HG02623 (cell line): ENCODE data around the gene HDHD5.
"Not testable (repeated sequence)": the region's sequence is repeated elsewhere in the genome, so short reads cannot be mapped to it uniquely, and the experiment has no call there.

Source experiments
- ATAC-seq: cut with Tn5 transposase; IDR thresholded peaks from one replicate; pipeline ENCODE4 v1.9.1; 2021; ENCODE audit warnings: moderate library complexity; ENCODE audit not compliant: unreplicated experiment

The HDHD5 gene

DNA sequence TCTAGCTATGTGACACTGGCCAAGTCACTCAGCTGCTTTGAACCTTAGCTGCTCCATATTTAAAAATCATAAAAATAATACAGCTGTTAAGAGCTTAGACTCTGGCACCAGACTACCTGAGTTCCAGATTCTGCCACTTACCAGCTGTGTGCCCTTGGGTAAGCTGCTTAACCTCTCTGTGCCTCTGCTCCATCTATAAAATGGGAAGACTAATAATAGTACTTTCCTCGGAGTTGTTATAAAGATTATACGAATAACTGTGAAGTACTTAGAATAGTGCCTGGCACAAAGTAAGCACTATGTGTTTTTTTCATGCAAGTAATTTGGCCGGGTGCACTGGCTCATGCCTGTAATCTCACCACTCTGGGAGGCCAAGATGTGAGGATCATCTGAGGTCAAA is 1.4 kb downstream of the HDHD5 start:
- ATAC-seq: no peak

DNA sequence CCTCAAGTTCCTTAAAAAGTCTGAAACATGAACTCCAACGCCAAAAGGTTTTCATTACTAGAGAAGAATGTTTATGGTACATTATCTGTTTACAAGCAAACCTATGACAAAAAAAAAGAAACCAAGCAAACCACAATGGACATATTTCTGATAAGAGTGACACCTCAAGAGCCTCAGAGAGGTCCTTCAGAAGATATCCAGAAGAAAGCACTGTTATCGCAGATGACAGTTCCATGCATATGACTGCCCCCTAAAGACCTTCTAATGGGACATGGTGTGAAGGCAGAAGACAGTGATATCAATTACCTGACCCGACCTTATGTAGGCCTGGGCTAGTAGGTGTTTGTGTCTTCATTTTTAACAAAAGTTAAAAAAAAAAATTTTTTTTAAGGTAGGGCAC is 3.1 kb downstream of the HDHD5 start:
- no peak for ATAC-seq

DNA sequence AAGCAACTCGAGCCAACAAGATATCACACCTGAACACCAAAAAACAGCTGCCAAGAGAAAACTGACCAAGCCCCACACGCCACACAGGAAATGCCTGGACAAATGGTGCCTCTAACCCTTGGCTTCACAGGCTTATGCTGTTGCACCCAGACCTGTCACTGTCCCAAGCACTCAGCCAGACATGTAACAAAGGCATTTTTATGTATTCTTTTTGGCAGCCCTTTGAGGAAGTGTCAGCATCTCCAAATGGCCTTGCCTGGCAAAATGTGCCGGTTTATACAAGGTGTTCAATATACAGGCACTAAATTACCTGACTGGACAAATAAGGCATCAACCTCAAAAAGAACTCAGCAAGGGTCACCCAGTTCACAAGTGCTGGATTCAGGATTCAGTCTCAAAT is 6.1 kb downstream of the HDHD5 start:
- ATAC-seq: no peak

DNA sequence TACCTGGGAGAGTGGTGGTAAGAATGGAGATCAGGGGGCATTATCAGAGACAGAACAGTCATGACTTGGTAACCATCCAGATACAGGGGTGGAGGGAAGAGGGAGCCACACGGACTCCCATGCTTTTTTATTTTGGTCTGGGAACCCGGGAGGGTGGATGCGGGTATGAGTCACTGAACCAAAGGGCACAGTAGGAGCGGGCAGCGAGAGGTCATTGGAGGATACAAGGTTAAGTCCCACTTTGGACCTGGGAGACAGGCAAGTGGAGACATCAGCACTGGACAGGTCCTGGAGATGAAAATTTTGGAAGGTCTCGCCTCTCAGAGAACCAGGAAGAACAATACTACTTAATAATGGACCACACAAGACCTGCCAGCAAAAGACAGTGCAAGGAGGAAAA is 6.7 kb downstream of the HDHD5 start:
- no peak for ATAC-seq

DNA sequence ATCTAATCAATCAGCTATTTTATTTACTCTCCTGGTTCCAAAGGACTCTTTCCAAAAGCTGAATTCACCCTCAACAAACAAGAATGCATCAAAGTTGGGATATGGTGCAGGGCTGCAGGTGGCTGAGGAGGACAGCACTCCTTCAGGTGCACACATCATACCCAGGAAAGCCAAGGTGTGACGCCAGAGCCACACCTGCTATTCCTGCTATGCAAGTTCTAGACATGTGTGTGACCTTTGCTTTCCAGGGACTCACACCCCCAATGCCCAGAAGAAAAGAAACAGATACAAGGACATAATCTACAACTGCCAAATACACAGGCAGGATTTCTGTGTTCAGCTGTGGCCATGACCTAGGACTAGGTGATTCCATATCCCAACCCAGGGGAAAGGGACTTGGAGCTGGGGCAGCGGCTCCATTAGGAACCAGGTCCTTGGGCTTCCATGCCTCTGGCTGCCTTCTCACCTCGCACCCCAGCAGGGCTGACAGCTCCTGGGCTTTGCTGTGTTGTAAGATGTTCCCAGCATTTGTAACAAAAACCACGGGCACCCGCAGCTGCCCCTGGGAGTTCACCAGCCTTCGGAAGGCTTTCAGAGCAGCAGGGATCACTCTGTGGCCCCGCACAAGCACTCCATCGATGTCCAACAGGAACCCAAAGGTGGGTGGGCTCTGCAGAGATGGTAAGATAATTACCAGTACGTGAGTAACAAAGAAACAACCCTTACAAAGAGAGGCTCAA is 9.8 kb downstream of the HDHD5 start:
- no peak for ATAC-seq

DNA sequence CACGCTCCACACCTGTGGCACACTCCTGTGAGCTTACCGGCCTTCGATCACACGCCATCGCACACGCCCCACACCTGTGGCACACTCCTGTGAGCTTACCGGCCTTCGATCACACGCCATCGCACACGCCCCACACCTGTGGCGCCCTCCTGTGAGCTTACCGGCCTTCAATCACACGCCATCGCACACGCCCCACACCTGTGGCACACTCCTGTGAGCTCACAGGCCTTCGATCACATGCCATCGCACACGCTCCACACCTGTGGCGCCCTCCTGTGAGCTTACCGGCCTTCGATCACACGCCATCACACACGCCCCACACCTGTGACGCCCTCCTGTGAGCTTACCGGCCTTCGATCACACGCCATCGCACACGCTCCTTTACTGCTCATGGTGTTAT is 11.6 kb downstream of the HDHD5 start:
- not testable (repeated sequence) for ATAC-seq

DNA sequence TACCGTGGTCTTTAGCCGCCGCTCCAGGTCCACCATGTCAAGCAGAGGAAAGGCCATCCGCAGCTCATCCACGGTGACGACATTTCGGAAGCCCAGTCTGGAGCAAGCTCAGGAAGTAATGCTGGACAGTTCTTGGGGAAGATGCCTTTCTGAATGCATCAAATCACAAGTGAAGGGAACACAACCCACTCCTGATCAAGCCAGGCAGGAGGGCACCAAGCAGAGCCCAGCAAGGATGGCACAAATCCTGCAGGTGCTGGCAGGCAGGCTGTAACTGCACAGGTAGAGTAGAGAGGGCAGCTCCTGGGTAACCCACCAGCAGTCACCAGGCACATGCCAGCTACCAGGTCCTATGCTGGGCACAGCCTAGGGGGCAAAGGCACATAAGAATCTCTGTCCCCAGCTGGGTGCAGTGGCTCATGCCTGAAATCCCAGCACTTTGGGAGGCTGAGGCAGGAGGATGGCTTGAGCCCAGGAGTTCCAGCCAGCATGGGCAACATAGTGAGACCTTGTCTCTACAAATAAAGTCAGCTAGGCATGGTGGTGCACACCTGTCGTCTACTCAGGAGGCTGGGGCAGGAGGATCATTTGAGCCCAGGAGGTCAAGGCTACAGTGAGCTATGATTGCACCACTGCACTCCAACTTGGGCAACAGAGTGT is 13.9 kb downstream of the HDHD5 start:
- no peak for ATAC-seq

DNA sequence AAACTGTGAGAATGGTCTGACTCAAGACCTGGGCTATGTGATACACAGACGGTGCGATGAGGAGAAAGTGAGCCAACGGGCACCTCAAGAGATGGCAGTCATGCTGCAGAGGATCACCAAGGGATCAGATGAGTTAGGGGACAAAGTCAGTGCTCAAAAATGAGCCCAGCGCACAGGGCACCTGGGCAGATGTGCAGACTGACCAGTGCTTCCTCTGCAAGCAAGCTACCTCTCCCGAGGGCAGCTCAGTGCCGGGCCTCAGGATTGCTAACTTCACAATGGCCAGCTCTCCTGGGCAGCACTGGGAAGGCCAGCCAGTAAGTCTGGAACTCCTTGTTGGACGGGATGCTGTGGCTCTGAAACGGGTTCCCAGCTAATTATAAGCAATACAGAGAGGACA is 15.3 kb downstream of the HDHD5 start:
- ATAC-seq: no peak

DNA sequence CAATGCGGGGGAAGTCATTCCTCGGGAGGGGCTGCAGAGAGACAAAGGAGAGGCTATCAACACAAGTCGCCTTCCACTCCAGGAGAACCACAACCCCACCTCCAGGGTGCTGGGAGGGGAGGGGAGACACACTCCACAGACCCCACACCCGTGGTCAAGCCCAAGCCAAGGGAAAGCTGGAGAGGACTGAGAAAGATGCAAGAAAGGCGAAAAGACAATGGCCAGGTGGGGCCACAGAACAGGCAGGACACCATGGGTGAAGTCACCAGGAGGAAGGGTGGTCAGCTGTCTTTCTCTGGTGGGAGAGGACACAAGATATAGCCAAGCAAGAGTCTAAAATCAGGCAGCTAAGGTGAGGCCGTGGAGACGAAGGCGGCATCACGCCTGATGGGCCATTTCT is 16.0 kb downstream of the HDHD5 start:
- ATAC-seq: no peak

DNA sequence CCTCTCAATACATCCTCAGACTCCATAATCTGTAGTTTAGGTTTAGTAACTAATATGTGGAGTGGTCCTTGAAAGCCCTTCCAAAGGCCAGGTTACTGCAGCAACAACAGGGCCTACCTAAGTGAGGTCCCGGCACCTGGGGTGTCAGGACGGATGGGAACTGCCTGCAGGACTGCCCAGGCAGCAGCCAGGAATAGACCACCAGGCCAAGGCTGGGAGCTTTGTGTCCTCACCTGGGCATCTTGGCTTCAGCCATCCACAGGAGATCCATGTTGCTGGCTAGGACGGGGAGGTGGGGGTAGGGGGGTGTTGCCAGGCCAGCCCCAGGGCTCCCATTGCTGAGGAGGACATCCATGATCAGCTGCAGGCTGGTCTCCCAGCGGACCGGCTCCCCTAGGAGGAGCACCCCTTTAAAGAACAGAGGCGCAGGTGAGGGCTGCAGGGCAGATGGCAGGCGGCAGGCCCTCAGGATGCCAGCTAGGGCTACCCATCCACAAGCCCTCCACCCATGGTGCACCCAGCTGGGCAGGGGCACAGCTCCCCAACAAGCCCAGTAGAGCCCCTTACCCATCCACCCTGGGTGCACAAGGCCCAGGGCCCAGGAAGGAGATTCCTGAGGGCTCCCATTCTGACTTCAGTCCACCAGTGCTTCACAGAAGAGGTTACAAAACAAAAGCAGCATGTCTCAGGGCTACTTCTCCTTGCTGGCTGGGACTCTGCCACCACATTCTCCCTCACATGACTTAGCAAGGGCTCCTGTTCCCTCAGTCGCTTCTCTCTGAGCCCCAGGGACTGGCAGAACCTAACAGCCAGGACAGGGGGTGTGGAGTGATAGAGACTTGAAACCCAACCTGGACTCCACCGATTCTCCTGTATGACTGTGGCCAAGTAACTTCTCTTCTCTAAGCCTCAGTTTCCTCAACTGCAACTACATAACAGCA is 18.0 kb downstream of the HDHD5 start:
- no peak for ATAC-seq

DNA sequence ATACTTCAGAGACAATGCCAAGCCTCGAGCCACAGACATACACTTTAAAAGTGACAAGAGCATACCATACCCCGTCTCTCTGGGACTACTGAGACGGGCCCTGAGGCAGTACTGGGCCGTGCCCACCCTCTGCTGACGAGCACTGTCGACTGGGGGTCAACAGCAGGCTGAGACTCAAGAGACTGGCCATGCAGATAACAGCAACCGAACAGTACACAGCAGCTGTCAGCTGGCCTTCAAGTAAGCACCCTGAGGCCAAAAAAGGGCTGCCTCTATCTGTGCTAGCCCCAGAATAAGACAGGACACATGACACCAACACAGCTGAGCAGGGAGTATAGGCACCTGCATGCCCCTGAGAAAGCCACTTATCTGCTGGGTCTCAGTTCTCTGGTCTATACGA is 19.1 kb downstream of the HDHD5 start:
- no peak for ATAC-seq

DNA sequence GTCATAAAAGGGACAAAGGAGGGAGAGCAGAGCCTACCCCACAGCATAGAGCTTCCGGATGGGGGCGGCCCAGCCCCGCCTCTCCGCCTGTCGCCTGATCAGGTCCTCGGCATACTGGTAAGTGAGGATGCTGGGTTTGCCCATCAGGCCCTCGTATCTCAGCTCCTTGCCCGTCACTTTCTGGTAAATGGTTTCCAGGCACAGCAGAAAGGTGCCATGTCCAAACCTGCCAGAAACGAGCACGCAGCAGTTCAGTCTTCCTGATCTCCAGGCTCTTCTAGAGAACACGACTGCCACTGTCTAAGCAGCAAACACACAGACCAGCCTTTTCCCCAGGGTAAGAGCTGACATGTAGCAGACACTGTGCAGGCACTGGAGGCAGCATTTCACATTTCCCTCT is 20.6 kb downstream of the HDHD5 start:
- ATAC-seq: no peak

DNA sequence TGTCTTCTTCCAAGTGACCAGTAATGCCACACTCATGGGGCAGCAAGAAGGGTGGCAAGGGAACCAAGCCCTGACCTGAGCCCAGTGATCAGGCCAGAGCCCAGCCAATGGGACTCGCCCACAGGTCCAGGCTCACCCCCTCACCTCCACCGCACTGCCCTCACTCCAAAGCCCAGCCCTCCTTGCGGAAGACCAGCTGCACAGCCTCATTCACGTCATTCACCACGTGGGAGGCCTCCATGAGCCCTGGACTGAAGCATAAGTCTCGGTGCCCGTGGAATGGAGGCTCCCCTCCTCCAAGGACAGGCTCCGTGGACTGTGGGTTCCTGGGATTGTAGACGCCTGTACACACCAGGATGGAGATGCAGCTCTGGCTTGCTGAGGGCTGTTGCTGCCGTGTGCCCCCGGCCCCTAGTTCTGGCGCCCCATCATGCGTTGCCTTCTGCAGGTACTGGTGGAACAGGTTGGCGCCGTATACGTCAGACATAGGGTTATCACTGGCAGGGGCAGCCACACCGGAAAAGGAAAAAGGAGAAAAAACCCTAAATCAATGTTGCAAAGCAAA is 21.1 kb downstream of the HDHD5 start:
- ATAC-seq: no peak

DNA sequence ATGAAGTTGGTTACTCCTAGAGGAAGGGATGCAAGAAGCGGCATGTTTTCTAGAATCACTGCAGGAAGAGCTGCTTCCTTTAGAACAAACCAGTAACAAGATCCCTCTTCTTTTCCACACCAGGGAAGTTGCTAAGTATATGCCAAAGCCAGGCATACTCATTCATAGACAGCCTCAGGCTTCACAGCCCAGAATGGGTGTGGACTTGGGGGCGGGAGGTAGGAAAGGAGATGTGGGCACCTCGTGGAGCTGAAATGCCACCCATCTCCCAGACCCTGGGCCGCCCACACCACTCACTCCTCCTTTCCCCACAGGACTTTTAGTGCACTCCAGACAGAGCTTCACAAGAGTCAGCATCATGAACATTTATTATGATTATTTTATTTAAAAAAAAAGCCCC is 21.9 kb downstream of the HDHD5 start:
- no peak for ATAC-seq

DNA sequence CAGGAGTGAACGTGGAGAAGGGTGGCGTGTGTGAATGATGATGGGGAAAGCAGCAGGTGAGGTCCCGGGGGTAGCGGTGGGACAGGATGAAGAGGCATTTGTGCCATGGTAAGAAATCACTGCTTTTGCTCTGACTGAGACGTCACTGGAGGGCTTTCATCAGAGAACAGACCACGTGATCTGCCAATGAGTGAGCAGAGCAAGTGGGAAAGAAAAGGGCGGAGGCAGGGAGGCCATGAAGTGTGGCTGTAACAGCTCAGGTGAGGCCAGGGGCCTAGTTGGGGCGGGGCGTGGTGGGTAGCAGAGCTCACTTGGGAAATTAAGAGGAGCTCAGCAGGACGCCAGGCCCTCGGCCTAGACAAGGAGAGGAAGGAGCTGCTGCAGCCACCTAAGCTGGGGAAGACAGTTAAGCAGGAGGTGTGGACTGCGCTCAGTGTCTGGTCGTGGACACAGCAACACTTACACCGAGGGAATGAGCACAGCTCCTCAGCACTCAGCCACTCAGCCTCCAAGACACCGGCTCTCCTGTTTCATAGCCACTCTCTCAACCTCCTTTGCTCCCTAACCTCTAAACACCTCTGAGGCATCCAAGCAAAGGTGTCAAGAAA is 23.8 kb downstream of the HDHD5 start:
- ATAC-seq: no peak

DNA sequence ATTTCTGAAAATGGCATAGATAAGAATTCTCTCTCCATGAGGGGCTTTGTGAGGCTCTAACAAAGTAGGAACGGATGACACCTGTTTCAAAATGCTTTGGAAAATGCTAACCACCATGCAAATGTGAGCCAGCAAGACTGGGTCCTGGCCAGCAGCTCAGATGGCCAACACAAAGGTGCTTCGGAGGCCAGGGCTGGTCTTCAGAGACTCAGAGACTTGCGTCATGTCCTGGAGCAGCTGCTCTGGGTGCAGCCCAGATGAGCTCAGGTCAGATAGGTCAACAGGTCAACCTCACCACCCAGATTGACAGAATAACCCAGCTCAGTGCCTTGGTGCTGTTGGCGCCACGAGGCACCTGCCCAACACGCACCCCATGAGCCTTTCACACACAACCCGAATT is 25.9 kb downstream of the HDHD5 start:
- no peak for ATAC-seq

DNA sequence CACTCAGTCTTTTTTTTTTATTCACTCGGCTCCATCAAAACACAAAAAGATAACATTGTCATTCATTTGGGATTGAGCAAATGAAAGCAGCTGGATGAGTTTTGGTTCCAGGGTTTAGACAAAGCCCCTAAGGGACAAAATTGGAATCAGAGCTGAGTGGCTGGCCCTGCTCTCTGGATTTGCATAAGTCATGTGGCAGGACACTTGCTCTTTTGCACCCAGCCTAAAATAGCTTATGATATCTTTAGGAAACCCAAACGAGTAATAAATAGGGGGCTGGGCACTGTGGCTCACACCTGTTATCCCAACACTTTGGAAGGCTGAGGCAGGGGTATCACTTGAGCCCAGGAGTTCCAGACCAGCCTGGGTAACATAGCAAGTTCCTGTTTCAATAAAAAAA is 27.0 kb downstream of the HDHD5 start:
- ATAC-seq: no peak

DNA sequence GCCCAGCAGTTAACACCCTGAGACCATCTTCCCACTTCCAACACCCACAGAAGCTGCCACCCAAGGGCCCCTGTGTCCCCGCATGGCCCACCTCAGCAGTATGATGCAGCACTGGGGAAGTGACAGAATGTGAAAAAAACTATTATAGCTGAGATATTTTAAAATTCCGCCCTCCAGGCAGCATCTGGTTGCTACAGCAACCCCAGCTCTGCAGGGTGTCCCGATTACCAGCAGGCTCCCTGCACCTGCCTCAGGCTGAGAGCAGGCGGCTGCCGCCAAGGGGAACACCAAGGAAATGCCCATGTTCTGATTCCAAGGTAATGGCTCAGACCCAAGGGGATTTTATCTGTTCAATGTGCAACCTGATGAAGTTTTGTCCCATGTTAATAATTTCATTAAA is 27.4 kb downstream of the HDHD5 start:
- no peak for ATAC-seq

DNA sequence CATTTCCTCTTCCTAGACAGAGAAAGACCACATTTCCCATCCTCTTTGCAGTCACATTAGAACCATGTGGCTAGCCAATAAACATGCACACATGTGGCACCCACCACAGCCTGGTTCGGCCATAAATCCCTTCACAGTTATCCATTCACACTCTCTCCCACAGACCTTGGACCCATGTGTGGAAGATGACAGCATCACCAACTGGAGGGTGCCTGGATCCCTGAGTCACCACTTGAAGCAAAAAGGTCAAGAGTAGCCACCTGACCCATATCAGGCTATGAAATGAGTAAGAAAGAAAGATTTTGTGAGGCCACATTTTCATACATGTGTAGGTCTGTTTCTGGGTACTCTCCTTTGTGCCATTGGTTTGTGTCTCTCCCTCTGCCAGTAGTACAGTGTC is 28.9 kb downstream of the HDHD5 start:
- ATAC-seq: no peak

DNA sequence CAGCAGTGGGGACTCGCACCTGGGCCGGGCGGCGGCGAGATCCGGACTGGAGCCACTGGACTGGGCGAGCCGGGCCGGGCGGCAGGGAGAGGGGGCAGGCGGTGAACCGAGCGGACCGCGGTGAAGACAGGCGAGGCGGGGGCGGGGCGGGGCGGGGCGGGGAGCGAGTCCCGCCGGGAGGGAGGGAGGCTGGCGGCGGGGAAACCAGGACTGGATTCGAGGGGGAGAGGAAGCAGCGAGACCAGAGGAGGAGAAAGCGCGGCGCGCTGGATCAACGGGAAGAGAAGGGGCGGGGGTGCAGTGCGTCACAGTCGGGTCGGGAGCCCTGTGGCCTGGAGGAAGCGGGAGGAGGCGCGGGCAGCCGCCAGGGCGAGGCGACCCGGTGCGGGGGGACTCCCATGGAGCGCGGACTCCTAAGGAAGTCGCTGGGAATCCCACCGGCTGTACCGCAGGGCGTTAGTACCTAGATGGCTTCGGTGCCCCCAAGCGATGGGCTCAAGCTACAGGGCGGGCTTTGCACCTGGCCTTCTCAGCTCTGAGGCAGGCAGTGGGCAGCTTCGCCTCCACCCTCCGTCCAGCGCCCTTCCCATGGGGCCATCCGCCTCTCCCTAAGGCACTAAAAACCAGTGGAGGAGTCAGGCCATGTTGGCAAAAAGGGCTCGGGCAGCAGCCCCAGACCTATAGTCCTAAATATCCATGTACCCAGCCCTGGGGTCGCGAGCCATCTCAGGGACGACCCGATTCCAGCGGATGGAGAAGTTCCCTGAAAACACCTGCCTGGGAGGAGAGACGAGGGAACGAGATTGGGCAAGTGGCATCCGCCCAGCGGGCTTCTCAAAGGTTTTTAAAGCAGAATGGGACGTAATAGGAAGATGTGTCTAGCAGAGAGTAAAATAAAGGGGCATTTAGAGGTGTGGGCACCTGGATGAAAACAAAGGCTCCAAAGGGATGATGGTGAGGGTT is 37.6 kb downstream of the HDHD5 start, which contains the start of gene TMEM121B:
Gene TMEM121B (minus strand): TSS at position 128 of the 963 bp plus-strand sequence. CDS start 233 bp downstream, outside the sequence.
- no peak for ATAC-seq
